DND-41 (cell line): ENCODE results near the gene COL4A2.

Experiments used
- EZH2 ChIP-seq: IDR thresholded peaks from 3 replicates; pipeline ENCODE4 v1.6.1; 2012; ENCODE audit warnings: borderline replicate concordance, low read depth, mild to moderate bottlenecking, moderate library complexity, low read length, inconsistent platforms; ENCODE audit not compliant: severe bottlenecking
- TF ChIP-seq, protein P1 (sequence below): IDR thresholded peaks from 2 replicates; pipeline ENCODE4 v1.5.1; 2012; ENCODE audit warnings: borderline replicate concordance, low read length, moderate library complexity, mild to moderate bottlenecking; ENCODE audit not compliant: poor library complexity, severe bottlenecking; ENCODE audit errors: extremely low read depth

DNA sequence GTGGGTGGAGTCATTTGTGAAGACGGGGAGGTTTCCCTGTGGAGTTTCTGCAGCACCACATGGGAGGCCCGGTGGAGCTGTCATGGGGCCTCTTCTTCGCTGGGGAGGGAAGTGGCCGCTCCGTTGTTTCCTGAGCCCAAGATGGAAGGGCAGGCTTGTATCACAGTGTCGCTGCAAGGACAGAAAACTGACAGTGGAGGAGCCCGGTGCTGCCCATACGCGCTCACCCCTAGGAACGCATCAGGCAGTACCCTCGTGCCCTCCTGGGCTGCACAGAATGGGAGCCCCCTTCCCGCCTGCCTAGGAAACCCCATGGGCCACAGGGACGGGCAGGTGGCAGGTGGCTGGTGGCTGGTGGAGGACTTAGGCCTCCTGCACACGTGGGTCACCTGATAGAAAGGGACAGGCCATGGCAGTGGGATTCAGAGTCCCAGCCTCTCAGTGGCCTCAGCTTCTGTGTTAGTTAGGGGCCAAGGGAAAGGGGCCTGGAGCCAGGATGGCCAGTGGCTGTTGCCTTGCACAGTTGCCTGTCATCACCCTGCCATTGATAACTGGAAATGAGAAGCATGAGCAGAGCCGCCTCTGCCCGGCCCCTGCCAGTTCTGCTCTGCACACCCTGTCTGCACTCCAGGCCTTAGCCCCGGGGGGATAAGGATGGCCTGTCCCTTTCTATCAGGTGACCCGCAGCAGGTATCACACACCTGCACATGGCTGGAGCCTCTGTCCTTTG lies 7.6 kb downstream of the COL4A2 start:
- TF ChIP-seq, protein P1, sequence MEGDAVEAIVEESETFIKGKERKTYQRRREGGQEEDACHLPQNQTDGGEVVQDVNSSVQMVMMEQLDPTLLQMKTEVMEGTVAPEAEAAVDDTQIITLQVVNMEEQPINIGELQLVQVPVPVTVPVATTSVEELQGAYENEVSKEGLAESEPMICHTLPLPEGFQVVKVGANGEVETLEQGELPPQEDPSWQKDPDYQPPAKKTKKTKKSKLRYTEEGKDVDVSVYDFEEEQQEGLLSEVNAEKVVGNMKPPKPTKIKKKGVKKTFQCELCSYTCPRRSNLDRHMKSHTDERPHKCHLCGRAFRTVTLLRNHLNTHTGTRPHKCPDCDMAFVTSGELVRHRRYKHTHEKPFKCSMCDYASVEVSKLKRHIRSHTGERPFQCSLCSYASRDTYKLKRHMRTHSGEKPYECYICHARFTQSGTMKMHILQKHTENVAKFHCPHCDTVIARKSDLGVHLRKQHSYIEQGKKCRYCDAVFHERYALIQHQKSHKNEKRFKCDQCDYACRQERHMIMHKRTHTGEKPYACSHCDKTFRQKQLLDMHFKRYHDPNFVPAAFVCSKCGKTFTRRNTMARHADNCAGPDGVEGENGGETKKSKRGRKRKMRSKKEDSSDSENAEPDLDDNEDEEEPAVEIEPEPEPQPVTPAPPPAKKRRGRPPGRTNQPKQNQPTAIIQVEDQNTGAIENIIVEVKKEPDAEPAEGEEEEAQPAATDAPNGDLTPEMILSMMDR: no peak
- TF ChIP-seq EZH2: no peak
